Kasumi-1 (cell line): ENCODE results near the gene CRADD.
"Not testable (repeated sequence)": the region's sequence is repeated elsewhere in the genome, so short reads cannot be mapped to it uniquely, and the experiment has no call there.

Experiments used
- DNase-seq, 2 experiments: peaks; one replicate each; lab custom pipeline; 2025; lab: John Stamatoyannopoulos, UW

The CRADD gene

GRCh38 chr12:93901739-93902138, 224.6 kb downstream of the CRADD start:
- no peak for DNase-seq

- no peak for DNase-seq
Observed at GRCh38 chr12:93902192-93902591, 225.0 kb downstream of the CRADD start.

- no peak for DNase-seq
Observed at GRCh38 chr12:93902736-93903562, 225.8 kb downstream of the CRADD start.

GRCh38 chr12:93904124-93904523, 226.9 kb downstream of the CRADD start:
- no peak for DNase-seq

- DNase-seq, result no peak
Observed at GRCh38 chr12:93908264-93908663, 231.1 kb downstream of the CRADD start.

GRCh38 chr12:93908846-93909567, 231.8 kb downstream of the CRADD start:
- no peak for DNase-seq

- no peak for DNase-seq
Observed at GRCh38 chr12:93911396-93911795, 234.2 kb downstream of the CRADD start.

- no peak for DNase-seq
Observed at GRCh38 chr12:93912086-93912733, 235.0 kb downstream of the CRADD start.

GRCh38 chr12:93913845-93914244, 236.7 kb downstream of the CRADD start:
- no peak for DNase-seq

- DNase-seq, result no peak
Observed at GRCh38 chr12:93914281-93914680, 237.1 kb downstream of the CRADD start.

- DNase-seq, result no peak
Observed at GRCh38 chr12:93915411-93915810, 238.2 kb downstream of the CRADD start.

- no peak for DNase-seq
Observed at GRCh38 chr12:93916402-93916801, 239.2 kb downstream of the CRADD start.

- no peak for DNase-seq
Observed at GRCh38 chr12:93918262-93918661, 241.1 kb downstream of the CRADD start.

GRCh38 chr12:93918900-93919299, 241.7 kb downstream of the CRADD start:
- no peak for DNase-seq

GRCh38 chr12:93921521-93921920, 244.3 kb downstream of the CRADD start:
- DNase-seq, result no peak

- no peak for DNase-seq
Observed at GRCh38 chr12:93922583-93923006, 245.4 kb downstream of the CRADD start.

- DNase-seq, result no peak
Observed at GRCh38 chr12:93924367-93924766, 247.2 kb downstream of the CRADD start.

- no peak for DNase-seq
Observed at GRCh38 chr12:93925585-93926205, 248.5 kb downstream of the CRADD start.

GRCh38 chr12:93926237-93926636, 249.1 kb downstream of the CRADD start:
- DNase-seq, result no peak

GRCh38 chr12:93929081-93929480, 251.9 kb downstream of the CRADD start:
- DNase-seq, result not testable (repeated sequence)

GRCh38 chr12:93937812-93938211, 260.6 kb downstream of the CRADD start:
- DNase-seq, result no peak

GRCh38 chr12:93938317-93938716, 261.1 kb downstream of the CRADD start:
- DNase-seq, result no peak
